ENCODE data around the gene ATP2B2. TPM values are rescaled to one million over a fixed set of nuclear protein-coding genes. Genes with fewer than 3 reads are reported as not detected.

Gene ATP2B2
- total RNA-seq, 2 experiments from 2014 or later, result 0.05 TPM; not detected in 1

- no peaks in the 10 kb centered on the region for H3K4me1 Mint-ChIP-seq
- CTCF ChIA-PET, result no interaction called here
- H3K9me3 Mint-ChIP-seq (ENCODE audit: low read depth), result no peaks in the 10 kb centered on the region
- no peaks in the 10 kb centered on the region for H3K36me3 Mint-ChIP-seq (ENCODE audit: low read depth)
- POLR2A ChIA-PET, result no interaction called here
- intact Hi-C loops (cut with DNase I, micrococcal nuclease), result no loop called here
- ATAC-seq (no peak), DNase-seq (no peak)
- H3K4me3 Mint-ChIP-seq, result no peak overlapping the region
- H3K27me3 Mint-ChIP-seq, result no peaks in the 10 kb centered on the region
- H3K27ac Mint-ChIP-seq, result no peak overlapping the region
Measured at GRCh38 chr3:10487988-10488633, 17.3 kb downstream of the ATP2B2 start.

GRCh38 chr3:10485806-10486205, 19.6 kb downstream of the ATP2B2 start:
- no peaks in the 10 kb centered on the region for H3K4me1 Mint-ChIP-seq
- ChIA-PET CTCF (no interaction called here), POLR2A (no interaction called here)
- H3K27ac Mint-ChIP-seq, result no peak overlapping the region
- no peak for ATAC-seq
- H3K36me3 Mint-ChIP-seq (ENCODE audit: low read depth), result no peaks in the 10 kb centered on the region
- H3K4me3 Mint-ChIP-seq, result no peak overlapping the region
- intact Hi-C loops (cut with DNase I, micrococcal nuclease), result no loop called here
- DNase-seq, result no peak
- no peaks in the 10 kb centered on the region for H3K9me3 Mint-ChIP-seq (ENCODE audit: low read depth)
- no peaks in the 10 kb centered on the region for H3K27me3 Mint-ChIP-seq

- ATAC-seq (no peak), DNase-seq (no peak)
- Mint-ChIP-seq H3K27me3 (no peaks in the 10 kb centered on the region), H3K9me3 (ENCODE audit: low read depth) (no peaks in the 10 kb centered on the region), H3K36me3 (ENCODE audit: low read depth) (no peaks in the 10 kb centered on the region), H3K4me3 (no peak overlapping the region), H3K27ac (no peak overlapping the region), H3K4me1 (no peaks in the 10 kb centered on the region)
- ChIA-PET POLR2A (no interaction called here), CTCF (interaction anchor here (0.7 kb wide), 1 partner anchor 14 kb away, joined by 5 read pairs; no protein-coding TSS in a partner anchor)
- intact Hi-C loops (cut with DNase I, micrococcal nuclease), result no loop called here
Measured at GRCh38 chr3:10485380-10485779, 20.0 kb downstream of the ATP2B2 start.

GRCh38 chr3:10484709-10485108, 20.7 kb downstream of the ATP2B2 start:
- intact Hi-C loops (cut with DNase I, micrococcal nuclease), result no loop called here
- ChIA-PET POLR2A (no interaction called here), CTCF (interaction anchor here (0.7 kb wide), 2 partner anchors 13 to 15 kb away, joined by 3 to 5 read pairs; no protein-coding TSS in a partner anchor)
- Mint-ChIP-seq H3K27ac (no peak overlapping the region), H3K27me3 (no peaks in the 10 kb centered on the region), H3K9me3 (ENCODE audit: low read depth) (no peaks in the 10 kb centered on the region), H3K4me1 (no peaks in the 10 kb centered on the region), H3K36me3 (ENCODE audit: low read depth) (no peaks in the 10 kb centered on the region), H3K4me3 (no peak overlapping the region)
- DNase-seq (no peak), ATAC-seq (no peak)

GRCh38 chr3:10483686-10484345, 21.6 kb downstream of the ATP2B2 start:
- H3K4me3 Mint-ChIP-seq, result no peak overlapping the region
- DNase-seq, result no peak
- H3K27me3 Mint-ChIP-seq, result no peaks in the 10 kb centered on the region
- H3K4me1 Mint-ChIP-seq, result no peaks in the 10 kb centered on the region
- H3K36me3 Mint-ChIP-seq (ENCODE audit: low read depth), result no peaks in the 10 kb centered on the region
- CTCF ChIA-PET, result interaction anchor here (0.7 kb wide), 1 partner anchor 14 kb away, joined by 3 read pairs; no protein-coding TSS in a partner anchor
- intact Hi-C loops (cut with DNase I, micrococcal nuclease), result no loop called here
- POLR2A ChIA-PET, result no interaction called here
- no peaks in the 10 kb centered on the region for H3K9me3 Mint-ChIP-seq (ENCODE audit: low read depth)
- no peak for ATAC-seq
- H3K27ac Mint-ChIP-seq, result no peak overlapping the region

GRCh38 chr3:10483364-10483675, 22.1 kb downstream of the ATP2B2 start:
- intact Hi-C loops (cut with DNase I, micrococcal nuclease), result no loop called here
- CTCF ChIA-PET, result no interaction called here
- no peaks in the 10 kb centered on the region for H3K4me1 Mint-ChIP-seq
- DNase-seq, result no peak
- H3K36me3 Mint-ChIP-seq (ENCODE audit: low read depth), result no peaks in the 10 kb centered on the region
- no peak overlapping the region for H3K4me3 Mint-ChIP-seq
- no peaks in the 10 kb centered on the region for H3K27me3 Mint-ChIP-seq
- H3K9me3 Mint-ChIP-seq (ENCODE audit: low read depth), result no peaks in the 10 kb centered on the region
- no peak for ATAC-seq
- POLR2A ChIA-PET, result no interaction called here
- no peak overlapping the region for H3K27ac Mint-ChIP-seq

- H3K4me1 Mint-ChIP-seq, result no peaks in the 10 kb centered on the region
- H3K9me3 Mint-ChIP-seq (ENCODE audit: low read depth), result no peaks in the 10 kb centered on the region
- H3K4me3 Mint-ChIP-seq, result no peak overlapping the region
- ChIA-PET POLR2A (no interaction called here), CTCF (no interaction called here)
- intact Hi-C loops (cut with DNase I, micrococcal nuclease), result no loop called here
- no peaks in the 10 kb centered on the region for H3K27me3 Mint-ChIP-seq
- DNase-seq (no peak), ATAC-seq (no peak)
- H3K36me3 Mint-ChIP-seq (ENCODE audit: low read depth), result no peaks in the 10 kb centered on the region
- no peak overlapping the region for H3K27ac Mint-ChIP-seq
Measured at GRCh38 chr3:10482631-10483363, 22.6 kb downstream of the ATP2B2 start.

- Mint-ChIP-seq H3K27me3 (no peaks in the 10 kb centered on the region), H3K9me3 (ENCODE audit: low read depth) (no peaks in the 10 kb centered on the region), H3K4me3 (no peak overlapping the region), H3K36me3 (ENCODE audit: low read depth) (no peaks in the 10 kb centered on the region), H3K4me1 (no peaks in the 10 kb centered on the region), H3K27ac (no peak overlapping the region)
- CTCF ChIA-PET, result no interaction called here
- POLR2A ChIA-PET, result no interaction called here
- intact Hi-C loops (cut with DNase I, micrococcal nuclease), result no loop called here
- ATAC-seq (no peak), DNase-seq (no peak)
Measured at GRCh38 chr3:10480871-10481378, 24.5 kb downstream of the ATP2B2 start.

- CTCF ChIA-PET, result no interaction called here
- no peaks in the 10 kb centered on the region for H3K36me3 Mint-ChIP-seq (ENCODE audit: low read depth)
- no peak overlapping the region for H3K27ac Mint-ChIP-seq
- ATAC-seq, result no peak
- no peak for DNase-seq
- POLR2A ChIA-PET, result no interaction called here
- no peaks in the 10 kb centered on the region for H3K27me3 Mint-ChIP-seq
- no peaks in the 10 kb centered on the region for H3K9me3 Mint-ChIP-seq (ENCODE audit: low read depth)
- H3K4me3 Mint-ChIP-seq, result no peak overlapping the region
- intact Hi-C loops (cut with DNase I, micrococcal nuclease), result no loop called here
- H3K4me1 Mint-ChIP-seq, result no peaks in the 10 kb centered on the region
Measured at GRCh38 chr3:10479311-10479710, 26.1 kb downstream of the ATP2B2 start.

GRCh38 chr3:10475983-10476382, 29.4 kb downstream of the ATP2B2 start:
- no peak overlapping the region for H3K27ac Mint-ChIP-seq
- no peak overlapping the region for H3K4me3 Mint-ChIP-seq
- CTCF ChIA-PET, result no interaction called here
- POLR2A ChIA-PET, result interaction anchor here (0.6 kb wide), 1 partner anchor 125 kb away, joined by 3 read pairs; no protein-coding TSS in a partner anchor
- ATAC-seq (no peak), DNase-seq (no peak)
- intact Hi-C loops (cut with DNase I, micrococcal nuclease), result no loop called here
- H3K9me3 Mint-ChIP-seq (ENCODE audit: low read depth), result no peaks in the 10 kb centered on the region
- peaks cover 5% of the 10 kb centered on the region for H3K4me1 Mint-ChIP-seq
- no peaks in the 10 kb centered on the region for H3K36me3 Mint-ChIP-seq (ENCODE audit: low read depth)
- H3K27me3 Mint-ChIP-seq, result peaks cover 12% of the 10 kb centered on the region

GRCh38 chr3:10474847-10475246, 30.5 kb downstream of the ATP2B2 start:
- ChIA-PET CTCF (no interaction called here), POLR2A (no interaction called here)
- Mint-ChIP-seq H3K4me1 (peaks cover 5% of the 10 kb centered on the region), H3K36me3 (ENCODE audit: low read depth) (no peaks in the 10 kb centered on the region), H3K27ac (no peak overlapping the region), H3K9me3 (ENCODE audit: low read depth) (no peaks in the 10 kb centered on the region), H3K27me3 (peaks cover 12% of the 10 kb centered on the region), H3K4me3 (no peak overlapping the region)
- DNase-seq, result no peak
- no peak for ATAC-seq
- intact Hi-C loops (cut with DNase I, micrococcal nuclease), result no loop called here

- no peaks in the 10 kb centered on the region for H3K36me3 Mint-ChIP-seq (ENCODE audit: low read depth)
- H3K27ac Mint-ChIP-seq, result no peak overlapping the region
- ChIA-PET POLR2A (no interaction called here), CTCF (no interaction called here)
- intact Hi-C loops (cut with DNase I, micrococcal nuclease), result no loop called here
- H3K27me3 Mint-ChIP-seq, result peaks cover 12% of the 10 kb centered on the region
- ATAC-seq (no peak), DNase-seq (no peak)
- H3K4me3 Mint-ChIP-seq, result no peak overlapping the region
- H3K4me1 Mint-ChIP-seq, result peaks cover 5% of the 10 kb centered on the region
- no peaks in the 10 kb centered on the region for H3K9me3 Mint-ChIP-seq (ENCODE audit: low read depth)
Measured at GRCh38 chr3:10474275-10474646, 31.1 kb downstream of the ATP2B2 start.
